ENCODE results near the gene MICOS13.

GRCh38 chr19:5651361-5651760 is 29.0 kb downstream of the MICOS13 start:
- TF ChIP-seq POLR2AphosphoS5 (IDR thresholded peaks at IDR 0.05) = no peak
- TF ChIP-seq CTCF (IDR thresholded peaks at IDR 0.05) = no peak
- no peak for TF ChIP-seq EP300 (IDR thresholded peaks at IDR 0.05)
